Osteocyte (in vitro differentiated cells): ENCODE data around the gene ELMOD3. TPM values are rescaled to one million over a fixed set of nuclear protein-coding genes. Genes with fewer than 3 reads are reported as not detected.

Source experiments
- DNase-seq: peaks from one replicate; pipeline ENCODE4 v3.0.0; 2021; ENCODE audit warnings: mixed read lengths; ENCODE audit not compliant: unreplicated experiment; ENCODE audit errors: extremely low spot score
- H3K27ac Mint-ChIP-seq: one replicate; pipeline ENCODE4 v1.8.0; 2021; ENCODE audit warnings: mild to moderate bottlenecking, mixed read lengths; ENCODE audit not compliant: unreplicated experiment
- H3K27me3 Mint-ChIP-seq: one replicate; pipeline ENCODE4 v1.8.0; 2021; ENCODE audit warnings: mixed read lengths; ENCODE audit not compliant: unreplicated experiment
- H3K36me3 Mint-ChIP-seq: one replicate; pipeline ENCODE4 v1.8.0; 2021; ENCODE audit warnings: mixed read lengths; ENCODE audit not compliant: unreplicated experiment
- H3K4me1 Mint-ChIP-seq: one replicate; pipeline ENCODE4 v1.8.0; 2021; ENCODE audit warnings: mixed read lengths; ENCODE audit not compliant: unreplicated experiment
- H3K4me3 Mint-ChIP-seq: one replicate; pipeline ENCODE4 v1.8.0; 2021; ENCODE audit warnings: mild to moderate bottlenecking, moderate library complexity, mixed read lengths; ENCODE audit not compliant: unreplicated experiment
- H3K9me3 Mint-ChIP-seq: one replicate; pipeline ENCODE4 v1.8.0; 2021; ENCODE audit warnings: mixed read lengths; ENCODE audit not compliant: unreplicated experiment
- total RNA-seq: library from RNA; stranded (reverse); gene quantifications from 2 replicates; pipeline ENCODE4 v1.2.1, GENCODE V29; 2021
- TF ChIP-seq, protein P1 (sequence below): fragments of 200-600 bp; sonication (generic); IDR thresholded peaks from 2 replicates; pipeline ENCODE4 v1.5.0; 2021; ENCODE audit warnings: antibody characterized with exemption, mild to moderate bottlenecking, moderate library complexity

ELMOD3 gene
- total RNA-seq, 1 donor from 2014 or later = 21.1 TPM

- no peak overlapping the region for H3K4me3 Mint-ChIP-seq
- TF ChIP-seq, protein P1, sequence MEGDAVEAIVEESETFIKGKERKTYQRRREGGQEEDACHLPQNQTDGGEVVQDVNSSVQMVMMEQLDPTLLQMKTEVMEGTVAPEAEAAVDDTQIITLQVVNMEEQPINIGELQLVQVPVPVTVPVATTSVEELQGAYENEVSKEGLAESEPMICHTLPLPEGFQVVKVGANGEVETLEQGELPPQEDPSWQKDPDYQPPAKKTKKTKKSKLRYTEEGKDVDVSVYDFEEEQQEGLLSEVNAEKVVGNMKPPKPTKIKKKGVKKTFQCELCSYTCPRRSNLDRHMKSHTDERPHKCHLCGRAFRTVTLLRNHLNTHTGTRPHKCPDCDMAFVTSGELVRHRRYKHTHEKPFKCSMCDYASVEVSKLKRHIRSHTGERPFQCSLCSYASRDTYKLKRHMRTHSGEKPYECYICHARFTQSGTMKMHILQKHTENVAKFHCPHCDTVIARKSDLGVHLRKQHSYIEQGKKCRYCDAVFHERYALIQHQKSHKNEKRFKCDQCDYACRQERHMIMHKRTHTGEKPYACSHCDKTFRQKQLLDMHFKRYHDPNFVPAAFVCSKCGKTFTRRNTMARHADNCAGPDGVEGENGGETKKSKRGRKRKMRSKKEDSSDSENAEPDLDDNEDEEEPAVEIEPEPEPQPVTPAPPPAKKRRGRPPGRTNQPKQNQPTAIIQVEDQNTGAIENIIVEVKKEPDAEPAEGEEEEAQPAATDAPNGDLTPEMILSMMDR = no peak
- H3K9me3 Mint-ChIP-seq = no peaks in the 10 kb centered on the region
- no peaks in the 10 kb centered on the region for H3K27me3 Mint-ChIP-seq
- H3K4me1 Mint-ChIP-seq = peaks cover 31% of the 10 kb centered on the region
- no peak for DNase-seq
- no peaks in the 10 kb centered on the region for H3K36me3 Mint-ChIP-seq
- no peak overlapping the region for H3K27ac Mint-ChIP-seq
Observed at GRCh38 chr2:85439986-85440385, 85.4 kb downstream of the ELMOD3 start.

- H3K4me3 Mint-ChIP-seq = no peak overlapping the region
- H3K9me3 Mint-ChIP-seq = no peaks in the 10 kb centered on the region
- no peak for DNase-seq
- TF ChIP-seq, protein P1 = no peak
- no peaks in the 10 kb centered on the region for H3K36me3 Mint-ChIP-seq
- no peaks in the 10 kb centered on the region for H3K27me3 Mint-ChIP-seq
- H3K27ac Mint-ChIP-seq = no peak overlapping the region
- peaks cover 33% of the 10 kb centered on the region for H3K4me1 Mint-ChIP-seq
Observed at GRCh38 chr2:85440729-85441128, 86.2 kb downstream of the ELMOD3 start.

Other genes starting within 250 kb of the ELMOD3 start
- gene TCF7L1, start 221.4 kb upstream of the ELMOD3 start, total RNA-seq = 31.8 and 32.4 TPM in 2 replicates
- gene TGOLN2, start 26.8 kb upstream of the ELMOD3 start, total RNA-seq = 91.2 and 94.8 TPM in 2 replicates
- gene RETSAT, start 241 bp upstream of the ELMOD3 start, total RNA-seq = 34.1 and 38.8 TPM in 2 replicates
- gene CAPG, start 55.6 kb downstream of the ELMOD3 start, total RNA-seq = 32.2 and 32.8 TPM in 2 replicates
- gene SH2D6, start 63.9 kb downstream of the ELMOD3 start, total RNA-seq = 0.51 and 1.6 TPM in 2 replicates
- 178 and 183 TPM in 2 replicates for gene MAT2A, start 184.4 kb downstream of the ELMOD3 start, total RNA-seq
- 58.2 and 59.6 TPM in 2 replicates for gene GGCX, start 206.7 kb downstream of the ELMOD3 start, total RNA-seq
- 3.1 and 3.8 TPM in 2 replicates for gene VAMP8, start 222.8 kb downstream of the ELMOD3 start, total RNA-seq
- gene VAMP5, start 229.7 kb downstream of the ELMOD3 start, total RNA-seq = not detected in 2 replicates
- 77.2 and 77.3 TPM in 2 replicates for gene RNF181, start 241.0 kb downstream of the ELMOD3 start, total RNA-seq
- gene TMEM150A, start 247.9 kb downstream of the ELMOD3 start, total RNA-seq = 18.2 and 20.8 TPM in 2 replicates